Right forelimb (tissue), 1 donor: ENCODE measurements around the gene CDC20.
"Not testable (repeated sequence)": the region's sequence is repeated elsewhere in the genome, so short reads cannot be mapped to it uniquely, and the experiment has no call there.

Source experiments
- DNase-seq: peaks from one replicate; pipeline ENCODE4 v3.0.0-alpha.2; 2018

Gene CDC20

DNA sequence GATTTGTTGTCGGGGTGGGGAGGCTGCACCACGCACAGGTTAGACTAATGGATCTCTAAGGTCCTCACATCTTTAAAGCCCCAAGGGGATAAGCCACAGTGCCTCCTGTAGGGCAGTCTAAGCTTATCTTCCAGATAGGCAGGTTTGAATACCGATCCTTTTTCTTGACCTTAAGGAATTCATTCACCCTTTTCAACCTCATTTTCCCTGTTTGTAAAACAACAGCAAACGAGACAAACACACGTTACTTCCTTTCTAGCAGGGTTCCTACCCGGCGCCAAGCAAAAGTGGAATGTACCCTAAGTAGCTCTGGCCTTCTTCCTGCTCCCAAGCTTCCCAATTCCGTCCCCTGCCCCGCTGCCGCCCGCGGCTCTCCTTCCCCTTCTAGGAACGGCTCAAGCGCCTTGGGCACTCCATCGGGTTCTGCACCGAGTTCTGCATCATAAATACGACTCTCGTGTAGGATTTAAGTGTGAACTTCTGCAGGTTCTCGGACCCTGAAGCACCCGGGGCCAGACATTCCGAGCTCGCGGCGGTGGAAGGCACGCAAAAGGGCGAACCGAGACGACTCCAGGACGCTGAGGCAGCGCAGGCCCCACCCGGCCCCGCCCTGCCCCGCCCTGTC lies 548 bp upstream of the CDC20 start:
- DNase-seq, result no peak

DNA sequence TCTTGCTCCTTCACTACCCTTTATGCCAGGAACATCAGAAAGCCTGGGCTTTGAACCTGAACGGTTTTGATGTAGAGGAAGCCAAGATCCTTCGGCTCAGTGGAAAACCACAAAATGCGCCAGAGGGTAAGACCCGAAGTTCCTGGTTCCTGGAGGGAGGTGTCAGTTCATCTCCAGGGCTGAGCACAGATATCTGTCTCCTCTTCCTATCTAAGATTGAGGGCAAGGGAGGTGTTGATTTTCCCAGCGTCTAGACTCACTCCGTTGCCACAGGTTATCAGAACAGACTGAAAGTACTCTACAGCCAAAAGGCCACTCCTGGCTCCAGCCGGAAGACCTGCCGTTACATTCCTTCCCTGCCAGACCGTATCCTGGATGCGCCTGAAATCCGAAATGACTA lies 915 bp downstream of the CDC20 start:
- DNase-seq, result no peak

DNA sequence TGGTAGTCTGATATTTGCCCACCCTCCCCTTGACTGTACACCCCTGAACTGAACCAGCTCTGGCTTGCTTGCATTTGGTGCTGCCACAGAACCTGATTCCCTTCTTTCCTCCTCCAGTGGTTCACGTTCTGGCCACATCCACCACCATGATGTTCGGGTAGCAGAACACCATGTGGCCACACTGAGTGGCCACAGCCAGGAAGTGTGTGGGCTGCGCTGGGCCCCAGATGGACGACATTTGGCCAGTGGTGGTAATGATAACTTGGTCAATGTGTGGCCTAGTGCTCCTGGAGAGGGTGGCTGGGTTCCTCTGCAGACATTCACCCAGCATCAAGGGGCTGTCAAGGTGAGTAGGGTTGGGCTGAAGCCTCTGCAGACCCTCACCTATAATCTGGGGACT lies 1.8 kb downstream of the CDC20 start:
- DNase-seq, result no peak

DNA sequence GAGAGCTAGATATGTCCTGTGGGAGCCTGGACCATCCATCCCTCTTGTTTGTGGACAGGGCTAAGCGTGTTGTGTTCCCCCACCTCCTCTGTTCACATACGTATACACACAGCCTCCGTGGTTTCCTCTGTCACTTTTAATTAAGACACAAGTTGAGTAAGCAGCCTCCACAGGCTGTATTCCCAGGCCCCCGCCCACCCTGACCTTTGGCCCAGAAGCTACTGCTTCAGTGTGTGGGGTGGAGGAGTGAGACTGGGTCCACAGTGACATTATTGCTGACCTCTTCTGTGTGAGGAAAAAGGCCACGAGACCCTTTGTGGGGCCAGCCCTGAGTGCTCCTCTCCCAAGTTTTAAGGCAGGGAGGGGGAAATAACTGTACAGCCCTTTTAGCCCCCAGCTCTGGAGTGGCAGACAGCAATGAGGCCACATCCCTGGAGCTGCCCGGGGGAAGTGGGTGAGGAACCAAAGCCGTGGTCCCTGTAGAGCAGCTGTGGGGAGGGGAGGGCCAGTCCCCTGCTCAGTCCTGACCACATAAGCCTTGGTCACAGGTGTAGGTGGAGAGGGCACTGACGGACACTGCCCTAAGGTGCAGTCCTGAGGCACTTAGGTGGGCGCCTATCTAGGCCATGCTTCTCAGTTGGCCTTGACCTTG lies 4.6 kb downstream of the CDC20 start:
- DNase-seq, result no peak

DNA sequence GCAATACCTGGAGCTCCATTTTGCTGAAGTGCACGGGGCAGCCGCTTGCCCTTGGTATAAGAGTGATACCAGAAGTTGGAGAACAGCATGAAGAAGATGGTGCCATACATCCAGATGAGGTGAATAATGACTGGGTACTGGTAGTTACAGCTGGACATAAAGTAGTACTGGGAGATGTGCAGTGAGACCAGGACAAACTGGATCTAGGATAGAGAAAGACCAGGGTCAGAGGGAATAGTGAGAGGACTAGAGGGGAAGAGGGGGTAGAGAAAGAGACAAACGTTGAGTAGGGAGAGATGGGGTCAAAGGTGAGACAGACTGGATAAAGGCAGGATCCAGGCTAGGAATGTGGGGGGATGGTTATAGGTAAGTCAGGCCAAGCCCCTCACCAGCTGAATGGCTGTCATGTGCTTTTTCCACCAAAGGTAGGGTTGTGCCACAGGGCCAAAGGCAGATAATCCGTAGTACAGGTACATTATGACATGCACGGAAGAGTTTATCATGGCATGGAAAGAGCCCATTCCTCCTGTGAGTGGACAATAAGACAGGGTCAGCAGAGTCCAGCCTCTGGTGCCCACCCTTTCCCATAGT lies 5.2 kb downstream of the CDC20 start:
- DNase-seq, result no peak

DNA sequence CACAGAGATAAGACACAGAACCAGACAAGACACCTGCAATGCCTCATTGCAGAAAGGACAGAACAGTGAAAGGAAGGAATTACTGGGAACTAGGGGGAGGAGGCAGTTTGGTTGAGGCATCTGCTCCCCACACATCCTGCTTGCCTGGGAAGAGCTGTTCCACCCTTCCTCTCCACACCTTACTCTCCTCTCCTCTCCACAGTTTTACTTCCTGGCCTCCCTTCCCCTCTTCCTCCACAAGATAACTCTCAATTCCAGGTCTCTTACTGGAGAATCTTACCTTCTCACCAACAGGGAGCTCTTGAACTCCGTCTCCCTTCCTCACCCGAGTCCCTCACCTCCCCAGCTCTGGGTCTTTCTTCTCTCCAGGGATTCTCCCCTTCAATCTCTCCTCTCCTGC lies 6.9 kb downstream of the CDC20 start:
- no peak for DNase-seq

DNA sequence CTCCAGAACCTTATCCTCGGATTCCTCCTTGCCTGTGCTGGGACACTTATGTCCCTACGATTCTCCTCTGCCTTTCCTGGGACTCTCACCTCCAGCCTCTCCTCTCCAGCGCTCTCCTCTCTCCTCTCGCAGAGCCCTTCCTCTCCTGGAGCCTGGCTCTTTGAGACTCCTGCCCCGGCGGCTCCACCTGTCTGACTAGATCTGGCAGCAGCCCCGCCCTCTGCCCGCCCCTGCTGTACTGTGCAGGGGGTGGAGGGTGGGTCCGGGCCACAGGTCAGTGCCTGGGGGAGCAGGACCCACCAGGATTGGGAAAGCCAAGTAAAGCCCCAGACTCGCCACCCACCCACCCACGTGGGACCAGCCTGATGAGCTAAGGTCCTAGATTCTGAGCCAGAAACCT lies 7.4 kb downstream of the CDC20 start:
- DNase-seq, result no peak

DNA sequence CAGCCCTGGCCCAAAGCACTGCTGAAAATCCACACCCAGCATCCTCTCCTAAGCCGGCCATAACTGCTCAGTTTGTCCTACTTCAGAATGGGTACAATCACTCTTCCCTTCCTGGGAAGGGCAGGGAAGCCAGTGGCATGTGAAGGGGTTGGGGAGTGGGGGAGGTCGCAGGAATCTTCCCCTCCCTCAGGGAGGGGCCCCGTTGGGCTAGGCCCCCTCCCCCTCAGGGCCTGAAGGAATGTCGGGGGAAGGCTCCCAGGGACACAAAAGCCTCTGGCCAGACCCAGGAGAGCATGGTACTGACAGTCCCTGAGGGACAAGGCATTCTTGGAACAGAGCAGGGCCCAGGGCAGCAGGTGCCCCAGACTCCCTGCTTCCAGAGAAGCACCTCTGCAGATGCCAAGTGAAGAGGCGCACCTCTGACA lies 7.8 kb downstream of the CDC20 start:
- DNase-seq, result no peak

DNA sequence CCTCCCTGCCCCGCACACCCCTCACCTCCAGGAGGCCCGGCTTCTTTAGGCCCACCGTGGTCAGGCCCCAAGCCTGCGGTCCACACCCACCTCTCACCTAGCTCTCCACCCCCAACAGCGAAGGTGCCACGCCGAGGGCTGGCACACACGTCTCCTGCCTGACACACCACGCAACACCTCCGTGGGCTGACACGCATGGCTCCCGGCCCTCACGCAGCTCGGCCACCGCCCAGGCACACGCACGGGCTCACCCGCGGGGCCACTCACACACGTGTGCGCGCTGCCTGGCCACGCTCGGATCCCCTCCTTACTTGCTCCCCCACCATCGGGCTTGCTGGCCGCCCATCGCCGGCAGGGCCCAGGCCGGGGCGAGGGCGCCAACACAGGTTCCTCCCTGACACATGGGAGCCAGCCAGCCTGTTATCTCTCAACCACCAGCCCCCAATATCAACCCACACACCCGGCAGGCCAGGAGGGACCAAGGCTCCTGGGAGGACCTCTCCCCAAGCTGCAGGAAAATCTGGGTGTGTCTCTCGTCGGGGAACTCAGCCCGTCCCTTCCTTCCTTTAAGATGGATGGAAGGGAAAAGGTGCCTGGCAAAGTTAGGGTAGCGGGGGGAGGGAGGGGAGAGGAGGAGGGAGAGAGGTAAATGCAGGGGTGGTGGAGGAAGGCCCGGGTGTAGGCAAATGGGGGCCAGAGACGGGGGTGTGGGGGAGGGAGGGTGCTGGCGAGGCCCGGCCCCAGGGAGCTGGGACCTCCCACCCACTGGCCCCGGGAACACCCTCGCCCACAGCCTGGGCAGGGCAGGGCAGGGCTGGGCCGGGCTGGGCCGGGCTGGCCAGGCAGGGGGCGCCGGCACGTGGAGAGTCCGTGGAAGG lies 8.5 kb downstream of the CDC20 start:
- DNase-seq, result no peak

DNA sequence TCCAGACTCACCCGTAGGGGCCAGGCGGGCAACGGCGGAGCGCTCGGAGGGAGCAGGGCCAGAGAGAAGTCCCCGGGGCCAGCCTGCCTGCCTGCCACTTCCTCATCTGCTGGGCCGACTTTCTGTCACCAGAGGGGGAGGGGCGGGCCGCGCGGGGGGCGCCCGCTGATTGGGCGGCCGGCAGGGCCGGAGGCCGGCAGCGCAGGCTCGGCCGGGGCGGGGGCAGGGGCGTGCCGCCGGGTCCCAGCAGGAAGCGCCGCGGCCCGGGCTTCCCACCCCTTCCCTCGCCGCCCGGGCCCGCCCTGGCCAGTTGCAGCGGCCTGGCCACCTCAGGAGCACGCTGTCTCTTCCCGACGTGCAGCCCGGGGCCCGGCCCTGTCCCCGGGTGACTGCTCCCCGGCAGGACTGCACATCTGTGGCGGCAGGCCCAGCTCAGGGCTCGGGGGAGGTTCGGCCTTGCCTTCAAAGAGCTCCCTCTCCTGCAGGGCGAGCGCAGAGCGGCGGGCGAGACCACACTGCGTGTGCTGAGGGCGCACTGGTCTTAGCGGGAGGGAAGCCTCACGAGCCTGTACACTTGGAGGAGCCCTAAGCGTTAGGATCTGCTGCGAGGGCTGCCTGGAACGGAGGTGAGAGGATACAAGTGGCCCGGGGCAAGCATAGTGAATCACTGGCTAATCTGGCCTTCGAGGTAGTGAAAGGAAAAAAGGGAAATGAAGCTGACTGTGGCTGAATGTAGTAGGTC lies 9.3 kb downstream of the CDC20 start, which contains the start of gene ELOVL1:
Gene ELOVL1, minus strand, starts transcription at position 108 of the 742 bp plus-strand sequence. CDS start 2,402 bp downstream, outside the sequence.
- DNase-seq, result peak; percentile 92

DNA sequence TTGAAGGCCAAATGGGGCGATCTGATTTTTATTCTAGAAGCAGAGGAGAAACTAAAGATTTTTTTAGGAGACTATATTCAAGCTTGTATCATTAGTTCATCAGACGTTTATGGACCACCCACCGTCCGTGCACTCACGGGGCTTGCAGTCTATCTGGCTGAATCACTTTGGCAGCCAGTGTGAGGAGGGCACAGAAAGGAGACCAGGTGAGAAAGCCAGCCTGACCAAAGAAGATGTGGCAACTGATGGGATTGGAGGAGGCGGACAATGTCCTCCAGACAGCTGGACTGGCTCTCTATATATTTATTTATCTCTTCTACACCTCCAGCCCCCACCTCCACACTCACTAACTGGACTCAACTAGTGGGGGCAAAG lies 9.9 kb downstream of the CDC20 start:
- no peak for DNase-seq

DNA sequence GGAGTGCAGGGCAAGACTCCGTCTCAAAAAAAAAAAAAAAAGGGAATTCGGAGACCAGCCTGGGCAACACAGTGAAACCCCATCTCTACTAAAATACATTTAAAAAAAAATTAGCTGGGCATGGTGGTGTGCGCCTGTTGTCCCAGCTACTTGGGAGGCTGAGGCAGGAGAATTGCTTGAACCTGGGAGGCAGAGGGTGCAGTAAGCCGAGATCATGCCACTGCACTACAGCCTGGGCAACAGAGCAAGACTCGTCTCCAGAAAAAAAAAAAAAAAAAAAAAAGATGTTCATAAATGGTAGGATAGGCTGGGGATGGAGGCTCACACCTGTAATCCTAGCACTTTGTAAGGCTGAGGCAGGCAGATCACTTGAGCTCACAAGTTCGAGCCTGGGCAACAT lies 11.0 kb downstream of the CDC20 start:
- not testable (repeated sequence) for DNase-seq

DNA sequence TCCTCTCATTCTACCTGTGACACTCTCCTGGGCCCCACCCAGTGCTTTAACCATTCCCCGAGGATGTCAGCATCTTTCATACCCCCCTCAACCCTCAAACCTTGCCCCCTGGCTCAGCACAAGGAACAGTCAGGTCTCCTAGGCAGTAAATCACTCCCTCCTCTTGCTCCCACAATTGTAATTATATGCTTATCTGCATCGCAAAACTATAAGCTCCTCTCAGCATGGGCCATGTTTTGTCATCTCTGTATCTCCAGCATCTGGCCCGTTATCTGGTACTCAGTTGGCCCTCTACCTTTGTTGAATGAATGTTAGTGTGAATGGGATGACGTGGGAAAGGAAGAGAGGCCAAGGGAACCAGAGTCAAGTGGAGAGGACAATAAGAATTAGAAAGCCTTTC lies 11.8 kb downstream of the CDC20 start:
- no peak for DNase-seq

DNA sequence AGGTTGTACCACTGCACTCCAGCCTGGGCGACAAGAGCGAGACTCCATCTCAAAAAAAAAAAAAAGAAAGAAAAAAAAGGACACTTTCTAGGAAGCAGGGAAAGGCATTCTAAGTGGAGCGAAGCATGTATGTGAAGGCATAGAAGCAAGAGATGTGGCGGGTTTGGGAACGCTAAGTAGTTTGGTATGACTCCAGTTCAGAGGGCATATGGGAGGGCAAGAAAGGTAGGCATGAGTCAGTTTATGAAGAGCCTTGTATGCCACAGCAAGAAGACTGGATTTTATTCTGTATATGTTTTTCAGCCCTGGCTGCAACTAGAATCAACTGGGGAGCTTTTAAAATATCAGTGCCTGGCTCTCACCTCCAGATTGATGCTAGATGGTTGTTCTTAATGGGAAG lies 13.4 kb downstream of the CDC20 start:
- DNase-seq, result no peak

DNA sequence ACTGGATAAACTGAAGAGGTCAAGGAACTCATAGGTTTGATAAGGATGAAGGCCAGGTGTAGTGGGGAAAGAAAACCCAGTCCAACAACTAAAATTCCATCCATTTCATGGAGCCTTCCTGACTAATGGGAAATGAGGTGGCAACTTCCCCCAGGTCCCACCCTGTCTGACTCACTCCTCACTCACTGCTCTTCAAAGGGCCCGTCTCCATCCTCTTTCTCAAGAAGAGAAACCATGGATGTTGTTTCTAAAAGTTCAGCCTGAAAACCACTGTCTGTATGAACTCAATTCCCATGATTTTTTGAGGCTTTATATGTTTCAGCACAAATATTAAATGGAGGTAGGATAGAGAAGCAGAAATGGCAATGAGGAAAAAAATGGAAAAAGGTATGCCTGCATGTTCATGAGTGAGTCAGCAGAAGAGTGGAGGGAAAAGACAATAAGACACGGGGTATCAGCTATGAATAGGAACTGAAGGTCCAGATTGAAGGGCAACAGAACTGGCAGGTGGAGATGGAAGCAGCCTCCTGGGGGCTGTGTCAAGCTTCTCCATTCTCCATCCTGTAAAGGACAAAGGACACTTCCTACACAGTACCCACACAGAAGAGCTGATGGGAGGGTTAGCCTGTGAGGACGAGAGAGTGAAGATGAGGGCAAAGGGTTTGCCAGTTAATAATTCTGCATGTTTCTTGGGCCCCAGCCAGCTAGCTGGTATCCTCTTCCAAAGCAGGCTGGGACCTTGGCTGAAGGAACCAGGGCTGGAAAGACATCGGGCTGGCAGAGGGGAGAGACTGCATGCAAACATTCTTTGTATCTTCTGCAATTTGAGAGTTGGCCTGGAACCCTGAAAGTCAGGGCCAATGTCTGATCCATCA lies 14.5 kb downstream of the CDC20 start:
- DNase-seq, result no peak

DNA sequence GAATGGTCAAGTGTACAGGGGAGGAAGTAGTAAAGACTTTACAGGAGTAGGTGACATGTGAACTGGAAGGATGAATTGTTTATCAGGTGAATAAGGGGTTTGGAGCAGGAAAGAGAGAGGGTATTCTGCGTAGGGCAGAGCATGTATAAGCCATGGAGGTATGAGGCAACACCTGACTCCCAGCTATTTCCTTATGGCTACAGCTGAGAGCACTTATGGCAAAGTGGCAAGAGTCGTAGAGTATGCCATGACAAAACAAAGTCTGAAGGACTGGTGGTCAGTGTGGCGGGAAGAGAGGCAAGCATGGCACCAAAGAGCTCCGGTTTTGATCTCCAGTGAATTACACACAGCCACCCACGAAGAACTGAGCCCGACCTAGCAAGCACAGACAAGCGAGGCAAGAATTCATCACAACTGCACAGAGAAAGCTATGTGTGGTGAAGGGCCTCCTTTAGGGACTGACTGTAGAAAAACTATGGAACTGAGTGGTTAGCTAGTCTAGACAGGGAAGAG lies 18.0 kb downstream of the CDC20 start:
- DNase-seq, result no peak

DNA sequence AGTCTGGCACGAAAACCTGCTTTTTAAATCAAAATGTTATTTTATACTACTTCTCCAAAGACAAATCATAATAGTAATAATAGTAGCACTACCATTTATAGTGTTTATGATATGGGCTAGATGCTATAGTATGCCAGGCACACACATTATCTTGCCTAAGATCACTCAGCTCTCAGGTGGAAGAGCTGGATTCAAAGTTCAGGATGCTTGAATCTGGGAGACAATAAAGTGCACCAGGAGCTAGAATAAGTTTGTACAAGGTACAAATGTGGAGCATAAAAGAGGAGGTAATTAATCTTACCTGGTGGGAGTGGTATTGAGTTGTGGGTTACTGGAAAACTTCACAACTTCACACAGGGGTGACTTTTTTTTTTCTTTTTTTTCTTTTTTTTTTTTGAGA lies 19.1 kb downstream of the CDC20 start:
- no peak for DNase-seq

DNA sequence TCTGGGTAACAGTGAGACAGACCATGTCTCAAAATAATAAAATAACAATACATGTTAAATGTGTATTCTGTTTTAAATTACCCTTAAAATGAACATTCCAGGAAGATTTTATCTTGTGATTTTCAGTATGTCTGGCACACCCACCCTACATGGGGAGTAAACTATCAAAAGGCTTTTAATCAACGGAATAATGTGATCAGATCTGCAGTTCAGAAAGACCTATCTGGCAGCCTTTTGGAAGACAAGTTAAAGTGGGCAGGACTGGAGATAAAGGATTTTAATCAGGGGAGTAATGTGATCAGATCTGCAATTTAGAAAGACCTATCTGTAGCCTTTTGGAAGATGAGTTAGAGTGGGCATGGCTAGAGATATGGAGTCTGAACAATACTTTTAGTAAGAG lies 20.7 kb downstream of the CDC20 start:
- no peak for DNase-seq

DNA sequence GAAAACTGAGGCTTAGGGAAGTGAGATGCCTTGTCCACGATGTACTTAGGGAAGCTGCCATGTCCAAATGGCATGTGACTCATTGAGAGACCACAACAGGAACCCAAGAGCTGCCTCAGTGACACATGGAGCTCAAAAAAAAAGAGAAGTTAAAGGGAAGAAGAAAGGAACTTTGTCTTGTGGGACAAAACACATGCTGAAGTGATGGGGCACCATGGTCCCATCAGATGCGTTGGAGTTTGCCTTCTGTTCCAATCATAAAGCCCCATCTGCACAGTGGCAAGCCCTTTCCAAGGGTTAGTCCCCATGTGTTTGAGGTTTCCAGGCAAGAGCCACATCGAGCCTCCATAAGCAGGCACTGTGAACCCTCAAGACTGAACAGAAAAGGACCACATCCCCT lies 22.8 kb downstream of the CDC20 start:
- no peak for DNase-seq

DNA sequence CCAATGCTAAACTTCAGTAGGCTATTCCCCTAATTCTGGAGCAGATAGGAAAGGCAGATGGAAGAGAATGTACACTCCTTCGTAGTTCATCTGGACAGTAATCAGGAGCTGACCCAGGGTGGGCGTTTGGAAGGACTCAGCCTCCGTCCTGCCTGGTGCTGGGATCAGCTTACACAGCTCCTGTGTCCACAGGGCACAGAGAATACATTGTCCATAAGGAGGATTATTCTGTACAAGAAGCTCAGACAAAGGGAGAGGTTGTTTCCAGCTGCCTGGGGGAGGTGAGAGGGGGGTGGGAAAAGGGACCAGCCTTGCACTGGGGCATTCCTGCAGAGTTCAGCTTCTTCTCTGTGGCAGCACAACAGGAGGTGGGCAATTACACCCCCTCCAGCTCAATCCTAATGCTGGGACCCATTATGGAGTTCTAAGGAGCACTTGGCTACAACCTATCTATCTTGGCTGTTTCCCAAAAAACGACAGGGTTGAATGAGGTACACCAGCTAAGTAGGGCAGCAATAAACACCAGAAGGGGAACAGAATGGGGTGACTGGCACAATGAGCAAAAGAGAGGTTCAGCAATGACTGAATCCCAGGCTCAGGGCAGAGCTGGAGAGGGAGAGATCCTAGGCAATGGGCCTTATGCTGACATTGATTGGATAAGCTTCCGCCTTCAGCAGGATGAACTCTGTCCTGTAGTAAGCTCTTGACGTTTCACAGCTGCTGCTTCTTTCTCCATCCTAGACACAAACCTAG lies 23.4 kb downstream of the CDC20 start:
- no peak for DNase-seq

DNA sequence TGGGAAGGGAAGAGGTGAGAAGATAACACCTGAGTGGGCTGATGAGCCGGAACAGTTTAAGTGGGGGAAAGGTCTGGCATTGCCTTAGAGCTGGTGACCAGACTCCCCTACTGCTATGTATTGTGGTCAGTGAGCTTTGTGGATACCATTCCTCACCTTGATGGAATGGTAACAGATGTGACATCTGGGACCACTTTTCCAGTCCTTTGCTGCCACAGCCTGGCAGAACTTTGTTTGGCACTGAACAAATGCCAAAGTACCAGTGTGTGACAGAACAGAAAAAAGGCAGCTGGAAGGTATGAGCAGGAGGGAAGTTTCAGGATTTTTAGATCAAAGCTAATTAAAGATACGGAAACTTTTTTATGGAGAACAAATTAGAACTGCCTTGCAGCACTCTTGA lies 24.7 kb downstream of the CDC20 start:
- DNase-seq, result no peak
